H9 (cell line): ENCODE measurements around the gene MEF2C. TPM values are rescaled to one million over a fixed set of nuclear protein-coding genes. Genes with fewer than 3 reads are reported as not detected.
"Not testable (repeated sequence)": the region's sequence is repeated elsewhere in the genome, so short reads cannot be mapped to it uniquely, and the experiment has no call there.

Experiments
- DNase-seq: peaks from one replicate; pipeline ENCODE4 v3.0.0-alpha.2; 2017
- H2AFZ ChIP-seq: one replicate; pipeline ENCODE4 v1.6.1; 2013; ENCODE audit warnings: mild to moderate bottlenecking, low read length, control low read depth, moderate library complexity
- H2AK5ac ChIP-seq: 2 replicates; pipeline ENCODE4 v1.6.1; 2013; ENCODE audit warnings: low read length, control low read depth, mixed read lengths; ENCODE audit not compliant: insufficient read length
- H2BK120ac ChIP-seq: one replicate; pipeline ENCODE4 v1.6.1; 2013; ENCODE audit warnings: low read depth, mild to moderate bottlenecking, low read length, control low read depth, inconsistent platforms; ENCODE audit not compliant: poor library complexity, severe bottlenecking
- H2BK12ac ChIP-seq: 2 replicates; pipeline ENCODE4 v1.6.1; 2013; ENCODE audit warnings: low read length, control low read depth, mixed read lengths, low read depth; ENCODE audit not compliant: insufficient read length
- H2BK15ac ChIP-seq: 2 replicates; pipeline ENCODE4 v1.6.1; 2013; ENCODE audit warnings: low read depth, low read length, control low read depth
- H2BK20ac ChIP-seq: one replicate; pipeline ENCODE4 v1.6.1; 2013; ENCODE audit warnings: low read depth, mild to moderate bottlenecking, low read length, control low read depth, inconsistent platforms; ENCODE audit not compliant: poor library complexity, severe bottlenecking
- H2BK5ac ChIP-seq: 2 replicates; pipeline ENCODE4 v1.6.1; 2013; ENCODE audit warnings: low read length, control low read depth, mixed read lengths; ENCODE audit not compliant: insufficient read length
- H3K14ac ChIP-seq: 2 replicates; pipeline ENCODE4 v1.6.1; 2013; ENCODE audit warnings: low read length, control low read depth; ENCODE audit not compliant: insufficient read depth
- H3K18ac ChIP-seq: 2 replicates; pipeline ENCODE4 v1.6.1; 2013; ENCODE audit warnings: low read depth, mild to moderate bottlenecking, mixed read lengths, low read length, control low read depth; ENCODE audit not compliant: insufficient read length
- H3K23ac ChIP-seq: 2 replicates; pipeline ENCODE4 v1.6.1; 2013; ENCODE audit warnings: low read length, control low read depth, mixed read lengths, low read depth; ENCODE audit not compliant: insufficient read length
- H3K23me2 ChIP-seq: 2 replicates; pipeline ENCODE4 v1.6.1; 2013; ENCODE audit warnings: low read depth, mild to moderate bottlenecking, mixed read lengths, low read length, control low read depth; ENCODE audit not compliant: insufficient read length, poor library complexity, severe bottlenecking
- H3K27ac ChIP-seq: 2 replicates; pipeline ENCODE4 v1.5.1; 2013; ENCODE audit warnings: low read length, control low read depth, mixed read lengths, low read depth; ENCODE audit not compliant: insufficient read length
- H3K27me3 ChIP-seq: 2 replicates; pipeline ENCODE4 v1.6.1; 2013; ENCODE audit warnings: low read length, control low read depth, inconsistent platforms; ENCODE audit not compliant: insufficient read depth
- H3K4ac ChIP-seq: 2 replicates; pipeline ENCODE4 v1.6.1; 2013; ENCODE audit warnings: low read depth, mild to moderate bottlenecking, control low read depth, inconsistent platforms, low read length, moderate library complexity
- H3K4me1 ChIP-seq: 2 replicates; pipeline ENCODE4 v1.6.1; 2013; ENCODE audit warnings: low read length, control low read depth, inconsistent platforms; ENCODE audit not compliant: insufficient read depth
- H3K4me2 ChIP-seq: 2 replicates; pipeline ENCODE4 v1.6.1; 2013; ENCODE audit warnings: low read length, control low read depth, mixed read lengths; ENCODE audit not compliant: insufficient read length, insufficient read depth
- H3K56ac ChIP-seq: 2 replicates; pipeline ENCODE4 v1.6.1; 2013; ENCODE audit warnings: low read depth, mild to moderate bottlenecking, mixed read lengths, low read length, control low read depth; ENCODE audit not compliant: insufficient read length
- H3K79me1 ChIP-seq: 2 replicates; pipeline ENCODE4 v1.6.1; 2013; ENCODE audit warnings: low read depth, mild to moderate bottlenecking, moderate library complexity, low read length, control low read depth, inconsistent platforms; ENCODE audit not compliant: insufficient read depth, poor library complexity, severe bottlenecking
- H3K79me2 ChIP-seq: 2 replicates; pipeline ENCODE4 v1.6.1; 2013; ENCODE audit warnings: low read length, control low read depth, inconsistent platforms; ENCODE audit not compliant: insufficient read depth
- H3K9ac ChIP-seq: 2 replicates; pipeline ENCODE4 v1.6.1; 2013; ENCODE audit warnings: low read length, control low read depth, mixed read lengths; ENCODE audit not compliant: insufficient read length; ENCODE audit errors: extremely low read depth
- H3K9me3 ChIP-seq: one replicate; pipeline ENCODE4 v1.6.1; 2013; ENCODE audit warnings: low read depth, low read length, inconsistent platforms; ENCODE audit not compliant: control insufficient read depth
- H3T11ph ChIP-seq: one replicate; pipeline ENCODE4 v1.6.1; 2013; ENCODE audit warnings: mild to moderate bottlenecking, low read length, control low read depth, inconsistent platforms
- H4K20me1 ChIP-seq: one replicate; pipeline ENCODE4 v1.6.1; 2013; ENCODE audit not compliant: control insufficient read depth, insufficient read length, insufficient read depth
- H4K5ac ChIP-seq: 2 replicates; pipeline ENCODE4 v1.6.1; 2013; ENCODE audit warnings: low read depth, mild to moderate bottlenecking, mixed read lengths, low read length, control low read depth; ENCODE audit not compliant: insufficient read length
- H4K8ac ChIP-seq: replicated peaks from 2 replicates; pipeline ENCODE4 v1.6.1; 2013; ENCODE audit warnings: low read length, control low read depth, mixed read lengths, low read depth; ENCODE audit not compliant: insufficient read length
- H4K91ac ChIP-seq: 2 replicates; pipeline ENCODE4 v1.6.1; 2013; ENCODE audit warnings: low read depth, mild to moderate bottlenecking, moderate library complexity, mixed read lengths, low read length, control low read depth; ENCODE audit not compliant: insufficient read length
- H3K27ac Mint-ChIP-seq, 3 experiments: 2 replicates in 2 of 3; 3 replicates in 1 of 3; pipeline ENCODE4 v1.8.0; 2020 to 2021; ENCODE audit warnings: mixed read lengths in 3 of 3, mild to moderate bottlenecking in 1 of 3, moderate library complexity in 1 of 3
- H3K27me3 Mint-ChIP-seq: 2 replicates; pipeline ENCODE4 v1.8.0; 2021; ENCODE audit warnings: low read depth, mild to moderate bottlenecking, moderate library complexity, mixed read lengths
- H3K36me3 Mint-ChIP-seq, 3 experiments: 2 replicates in 2 of 3; 3 replicates in 1 of 3; pipeline ENCODE4 v1.8.0; 2020 to 2021; ENCODE audit warnings: low read depth in 3 of 3, mixed read lengths in 3 of 3; ENCODE audit not compliant: insufficient read depth in 1 of 3
- H3K4me1 Mint-ChIP-seq, 2 experiments: 2 replicates each; pipeline ENCODE4 v1.8.0; 2020; ENCODE audit warnings: mixed read lengths in 2 of 2
- H3K4me3 Mint-ChIP-seq, 2 experiments: 2 replicates in 1 of 2; 3 replicates in 1 of 2; pipeline ENCODE4 v1.8.0; 2020 to 2021; ENCODE audit warnings: mild to moderate bottlenecking in 2 of 2, mixed read lengths in 2 of 2, moderate library complexity in 1 of 2
- H3K9me3 Mint-ChIP-seq, 2 experiments: 2 replicates in 1 of 2; 3 replicates in 1 of 2; pipeline ENCODE4 v1.8.0; 2020; ENCODE audit warnings: mild to moderate bottlenecking in 2 of 2, mixed read lengths in 2 of 2, moderate library complexity in 1 of 2
- CTCF ChIP-seq: fragments of 200-600 bp; sonication (generic); conservative IDR thresholded peaks from 3 replicates; pipeline ENCODE4 v1.8.0; 2021; ENCODE audit warnings: antibody characterized with exemption, mild to moderate bottlenecking
- WGBS: extraction: QIAGEN DNeasy Blood & Tissue Kit; methylation state at CpG from one replicate; pipeline ENCODE4 v1.1.7; 2013; ENCODE audit warnings: missing lambda C conversion rate, low lambda C conversion rate, mixed read lengths; ENCODE audit not compliant: insufficient read length; ENCODE audit errors: extremely low coverage; 5-methylcytosine and 5-hydroxymethylcytosine counted together
- total RNA-seq: library from RNA; stranded (reverse); gene quantifications from 2 replicates; pipeline ENCODE4 v1.2.1, GENCODE V29; 2021

The MEF2C gene
- total RNA-seq, 1 experiment from 2014 or later = 0.11 TPM

GRCh38 chr5:88858392-88858791 lies 24.6 kb downstream of the MEF2C start:
- Mint-ChIP-seq H3K36me3 (peaks cover 2 to 26% (median 12%) of the 10 kb centered on the region in 3 experiments; a peak in 5 of 7 replicates), H3K4me1 (no peaks in the 10 kb centered on the region), H3K4me3 (no peak overlapping the region), H3K9me3 (peaks cover 13 to 23% of the 10 kb centered on the region in 2 experiments), H3K27me3 (peaks cover 2% of the 10 kb centered on the region; the same call in 1 of the 2 replicates), H3K27ac (no peak overlapping the region)
- H3K4me1 ChIP-seq = no peaks in the 10 kb centered on the region
- no peak overlapping the region for H2AFZ ChIP-seq
- no peak overlapping the region for H3K27ac ChIP-seq
- H3K79me2 ChIP-seq = no peaks in the 10 kb centered on the region
- no peaks in the 10 kb centered on the region for H3K23me2 ChIP-seq
- H4K5ac ChIP-seq = no peak overlapping the region
- no peak overlapping the region for H2BK120ac ChIP-seq
- H3K4me2 ChIP-seq = no peak overlapping the region
- H2AK5ac ChIP-seq = no peak overlapping the region
- TF ChIP-seq CTCF = no peak
- no peak overlapping the region for H3K18ac ChIP-seq
- H2BK20ac ChIP-seq = no peak overlapping the region
- no peak for DNase-seq
- no CpG with 5 or more reads among the region's 1 CpG for WGBS
- H3K4ac ChIP-seq = no peak overlapping the region
- no peaks in the 10 kb centered on the region for H3K27me3 ChIP-seq
- no peaks in the 10 kb centered on the region for H3K79me1 ChIP-seq
- no peaks in the 10 kb centered on the region for H4K20me1 ChIP-seq
- no peak overlapping the region for H2BK15ac ChIP-seq
- no peak overlapping the region for H3K9ac ChIP-seq
- H3T11ph ChIP-seq = no peak overlapping the region
- H2BK5ac ChIP-seq = no peak overlapping the region
- H2BK12ac ChIP-seq = no peak overlapping the region
- H3K14ac ChIP-seq = no peak overlapping the region
- no peak overlapping the region for H3K23ac ChIP-seq
- no peak overlapping the region for H4K91ac ChIP-seq
- peaks cover 8% of the 10 kb centered on the region for H3K9me3 ChIP-seq
- no peak overlapping the region for H4K8ac ChIP-seq
- no peak overlapping the region for H3K56ac ChIP-seq

GRCh38 chr5:88856381-88856780 lies 26.6 kb downstream of the MEF2C start:
- H3K4me3 Mint-ChIP-seq = not testable (repeated sequence)
- peaks cover 13 to 23% of the 10 kb centered on the region in 2 experiments for H3K9me3 Mint-ChIP-seq

More at GRCh38 chr5:88856381-88856780, 26.6 kb downstream of the MEF2C start:
- H3K27me3 Mint-ChIP-seq, DNase-seq, H4K5ac ChIP-seq, H4K20me1 ChIP-seq, H3K79me2 ChIP-seq, H3K4me2 ChIP-seq, H3K27ac ChIP-seq, H3K9me3 ChIP-seq, H3K9ac ChIP-seq, H3K27me3 ChIP-seq, H2BK12ac ChIP-seq, H2BK5ac ChIP-seq, H3T11ph ChIP-seq, H3K4me1 ChIP-seq, H2AK5ac ChIP-seq, H2AFZ ChIP-seq, H4K8ac ChIP-seq, H3K23ac ChIP-seq, H2BK120ac ChIP-seq, H2BK15ac ChIP-seq, H2BK20ac ChIP-seq, H3K18ac ChIP-seq, H3K23me2 ChIP-seq, H3K4ac ChIP-seq, H3K14ac ChIP-seq, H3K27ac Mint-ChIP-seq, H3K4me1 Mint-ChIP-seq, H3K56ac ChIP-seq, H4K91ac ChIP-seq, H3K79me1 ChIP-seq: not testable (repeated sequence)
- no CpG with 5 or more reads among the region's 3 CpGs for WGBS
- H3K36me3 Mint-ChIP-seq = peaks cover 2 to 26% (median 12%) of the 10 kb centered on the region in 3 experiments; a peak in 5 of 7 replicates
